ENCODE data around the gene HOXB7. TPM values are rescaled to one million over a fixed set of nuclear protein-coding genes. Genes with fewer than 3 reads are reported as not detected.

Gene HOXB7
- total and polyA plus RNA-seq, 9 donors = 0.23 to 6.9 (median 1.3) TPM

DNA sequence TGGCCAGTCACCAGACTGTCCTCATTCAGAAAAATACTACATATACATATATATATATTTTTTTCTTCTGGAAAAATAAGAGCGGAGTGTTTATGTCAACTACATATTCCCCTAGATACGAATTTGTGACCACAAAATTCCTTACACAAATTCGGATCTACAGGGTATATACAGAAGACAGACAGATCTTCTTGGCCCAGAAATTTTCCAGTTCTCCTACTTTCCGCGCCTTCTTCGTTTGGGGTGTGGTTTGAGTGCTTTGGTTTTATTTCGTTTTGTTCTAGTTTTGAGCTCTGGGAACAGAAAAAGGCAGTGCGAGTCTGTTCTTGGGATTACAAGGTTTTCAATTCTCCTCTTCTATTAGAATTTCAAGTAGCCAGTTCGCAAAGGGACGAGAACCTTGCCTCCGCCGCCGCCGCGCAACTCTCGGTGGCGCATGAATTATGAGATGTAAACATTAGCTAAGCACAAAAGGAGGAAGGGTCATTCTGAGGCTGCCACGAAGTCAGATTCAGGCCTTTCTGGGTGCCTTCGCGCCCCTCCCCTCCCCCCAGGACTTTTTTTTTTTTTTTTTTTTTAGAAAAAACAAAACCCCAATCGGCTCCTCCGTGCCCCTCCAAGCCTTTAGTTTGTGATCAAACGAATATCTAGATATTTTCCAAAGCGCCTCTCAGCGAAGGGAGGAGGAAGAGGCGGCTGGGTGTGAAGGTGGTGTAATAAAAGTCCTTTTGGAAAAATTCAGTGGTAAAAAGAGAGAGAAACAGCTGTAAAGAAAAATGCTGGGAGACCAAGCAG lies 30.9 kb downstream of the HOXB7 start:
- no peak for DNase-seq
- no peaks in the 10 kb centered on the region for H3K4me1 ChIP-seq (ENCODE audit: insufficient read depth)
- H3K4me3 ChIP-seq = no peak overlapping the region
- intact Hi-C loops (cut with DNase I) = no loop called here
- no peaks in the 10 kb centered on the region for H3K9me3 ChIP-seq
- TF ChIP-seq CTCF (IDR thresholded peaks at IDR 0.05) (no peak), EP300 (IDR thresholded peaks at IDR 0.05) (no peak), POLR2A (IDR thresholded peaks at IDR 0.05) (no peak)
- WGBS, 3 donors = 14 to 20% (median 14%) methylated on average over 26 of the region's 26 CpGs
- H3K27me3 ChIP-seq = peaks cover 8% of the 10 kb centered on the region
- no peak overlapping the region for H3K27ac ChIP-seq
- no peaks in the 10 kb centered on the region for H3K36me3 ChIP-seq

- DNase-seq = no peak
- Histone ChIP-seq H3K4me1 (ENCODE audit: insufficient read depth) (no peaks in the 10 kb centered on the region), H3K27me3 (peaks cover 8% of the 10 kb centered on the region), H3K27ac (no peak overlapping the region), H3K4me3 (no peak overlapping the region), H3K9me3 (no peaks in the 10 kb centered on the region), H3K36me3 (no peaks in the 10 kb centered on the region)
- TF ChIP-seq POLR2A (IDR thresholded peaks at IDR 0.05) (no peak), CTCF (IDR thresholded peaks at IDR 0.05) (no peak)
- intact Hi-C loops (cut with DNase I) = no loop called here
- 21 to 25% (median 22%) methylated on average over 7 of the region's 7 CpGs for WGBS, 3 donors
Measured at GRCh38 chr17:48579471-48579759, 31.4 kb downstream of the HOXB7 start.

DNA sequence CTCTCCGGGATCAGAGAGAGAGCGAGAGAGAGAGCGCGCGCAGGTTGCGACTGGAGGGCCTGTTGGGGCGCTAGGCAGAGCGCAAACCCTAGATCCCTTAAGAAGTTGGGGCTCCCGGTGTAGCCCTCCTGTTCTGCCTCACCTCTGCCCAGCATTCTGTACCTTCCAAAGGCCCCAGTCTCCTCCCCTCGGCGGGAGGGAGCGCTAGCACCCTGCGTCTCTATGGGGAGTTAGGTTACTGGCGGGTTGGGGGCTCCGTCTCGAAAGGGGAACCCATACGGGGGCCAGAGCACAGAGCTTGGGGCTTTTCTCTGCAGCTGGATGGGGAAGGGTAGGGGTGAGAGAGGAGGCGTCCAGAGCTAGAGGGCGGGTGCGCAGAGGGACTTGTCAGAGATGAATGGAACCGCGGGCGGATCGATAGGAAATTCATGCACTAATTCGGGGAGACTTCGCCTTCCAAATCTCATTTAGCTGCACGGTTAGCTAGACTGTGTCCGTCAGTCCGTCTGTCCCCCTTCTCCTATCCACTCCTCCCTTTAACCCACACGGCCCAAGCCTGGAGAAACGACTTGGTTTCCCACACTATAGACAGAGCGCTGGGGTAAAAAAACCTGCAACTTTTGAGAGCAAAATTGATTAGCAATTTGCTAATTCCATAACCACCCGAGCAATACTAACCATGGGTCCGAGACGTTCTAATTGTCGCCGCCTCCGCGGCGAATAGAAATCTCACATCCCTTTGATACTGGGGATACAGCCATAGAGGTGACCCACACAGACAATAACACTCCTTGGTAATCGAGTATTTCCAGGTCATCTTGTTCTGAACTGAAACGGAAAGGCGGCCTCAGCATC lies 32.0 kb downstream of the HOXB7 start:
- Histone ChIP-seq H3K36me3 (no peaks in the 10 kb centered on the region), H3K27me3 (peaks cover 8% of the 10 kb centered on the region), H3K27ac (no peak overlapping the region), H3K9me3 (no peaks in the 10 kb centered on the region), H3K4me3 (peak overlapping the region; percentile 35), H3K4me1 (ENCODE audit: insufficient read depth) (no peaks in the 10 kb centered on the region)
- TF ChIP-seq CTCF (IDR thresholded peaks at IDR 0.05) = no peak
- no peak for TF ChIP-seq POLR2A (IDR thresholded peaks at IDR 0.05)
- TF ChIP-seq EP300 (IDR thresholded peaks at IDR 0.05) = no peak
- no peak for DNase-seq
- intact Hi-C loops (cut with DNase I) = no loop called here
- WGBS, 3 donors = 7 to 13% (median 10%) methylated on average over 42 to 43 of the region's 43 CpGs

- intact Hi-C loops (cut with DNase I) = no loop called here
- H3K4me3 ChIP-seq = peak within 1 kb of the TSS; percentile 35
- H3K27ac ChIP-seq = no peak within 1 kb of the TSS
- no peaks in the 10 kb centered on the region for H3K9me3 ChIP-seq
- no peaks in the 10 kb centered on the region for H3K36me3 ChIP-seq
- WGBS, 3 donors = 2 to 3% (median 2%) methylated on average over 26 to 58 of the region's 58 CpGs
- peak in 1 of 5 donors; percentile 32 for DNase-seq
- TF ChIP-seq CTCF (IDR thresholded peaks at IDR 0.05) (no peak), POLR2A (IDR thresholded peaks at IDR 0.05) (no peak), EP300 (IDR thresholded peaks at IDR 0.05) (no peak)
- peaks cover 8% of the 10 kb centered on the region for H3K27me3 ChIP-seq
- no peaks in the 10 kb centered on the region for H3K4me1 ChIP-seq (ENCODE audit: insufficient read depth)
Measured at GRCh38 chr17:48577946-48578615, 32.7 kb downstream of the HOXB7 start, which contains the start of gene HOXB4. TSS of gene HOXB4 (minus strand) at chr17:48578350. CDS start at chr17:48578319, 31 bp downstream.
